Cardiac fibroblast (primary cell): Measurements from ENCODE around the gene C16orf90.
A peak's percentile ranks its signal among the peaks of the same experiment; 100 is the strongest.

Experiments used
- DNase-seq, 2 donors: peaks; one replicate each; pipeline versions ENCODE4 v3.0.0 to v3.0.0-alpha.2; 2010; ENCODE audit warnings: low read depth in 2 of 2
- H3K4me3 ChIP-seq, 2 donors: replicated peaks in 1 of 2; 1 replicate in 1 of 2; 2 replicates in 1 of 2; pipeline ENCODE4 v1.5.1; 2011; ENCODE audit warnings: low read depth in 2 of 2, low read length in 2 of 2, mild to moderate bottlenecking in 2 of 2, moderate library complexity in 1 of 2
- CTCF ChIP-seq: IDR thresholded peaks from one replicate; pipeline ENCODE4 v1.5.1; 2011; ENCODE audit warnings: low read depth, mild to moderate bottlenecking, low read length, inconsistent platforms

The C16orf90 gene

DNA sequence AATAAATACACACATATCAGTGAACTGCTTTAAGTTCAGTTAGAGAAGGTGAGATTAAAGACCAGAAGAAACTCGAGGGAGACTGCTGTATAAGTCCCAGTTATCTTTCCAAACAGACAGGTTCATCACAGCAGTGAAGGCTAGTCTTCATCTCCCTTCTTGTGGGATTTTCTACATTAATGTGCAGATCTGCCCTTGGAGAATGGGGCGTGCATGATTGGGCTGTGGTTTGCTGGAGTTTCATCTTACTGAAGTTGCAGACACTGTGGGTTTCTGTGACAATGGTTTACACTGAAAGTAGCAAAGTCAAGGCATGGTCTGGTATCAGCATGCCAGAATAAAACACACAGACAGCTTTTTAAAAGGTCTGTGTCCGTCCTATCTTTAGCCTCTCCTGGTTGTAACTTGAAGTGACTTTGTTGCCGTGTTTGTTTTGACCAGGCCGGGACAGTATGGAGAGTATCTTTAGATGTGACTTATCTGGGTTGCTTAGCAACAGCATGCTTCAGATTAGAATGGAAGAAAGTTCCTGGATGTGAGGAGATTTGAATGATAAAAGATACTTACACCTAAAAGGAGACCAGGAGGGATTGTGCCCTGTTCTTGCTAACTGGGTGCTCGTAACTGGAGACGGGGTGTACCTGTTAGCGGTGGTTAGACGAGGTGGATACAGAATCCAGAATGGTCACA lies 35.7 kb downstream of the C16orf90 start:
- TF ChIP-seq CTCF, result no peak
- H3K4me3 ChIP-seq, result peak overlapping the region; percentile 78 to 95
- peak in 1 of 2 donors; percentile 32 for DNase-seq

GRCh38 chr16:3458852-3459361 lies 36.4 kb downstream of the C16orf90 start:
- peak; percentile 31 to 36 for DNase-seq
- H3K4me3 ChIP-seq, result peak overlapping the region; percentile 78 to 95
- TF ChIP-seq CTCF, result no peak

GRCh38 chr16:3458278-3458851 lies 36.9 kb downstream of the C16orf90 start:
- H3K4me3 ChIP-seq, result peak overlapping the region; percentile 78 to 95
- TF ChIP-seq CTCF, result no peak
- DNase-seq, result peak; percentile 50 to 61

GRCh38 chr16:3457434-3458252 lies 37.6 kb downstream of the C16orf90 start:
- TF ChIP-seq CTCF, result peak; percentile 28
- H3K4me3 ChIP-seq, result peak overlapping the region; percentile 50 to 78
- peak; percentile 89 to 92 for DNase-seq

DNA sequence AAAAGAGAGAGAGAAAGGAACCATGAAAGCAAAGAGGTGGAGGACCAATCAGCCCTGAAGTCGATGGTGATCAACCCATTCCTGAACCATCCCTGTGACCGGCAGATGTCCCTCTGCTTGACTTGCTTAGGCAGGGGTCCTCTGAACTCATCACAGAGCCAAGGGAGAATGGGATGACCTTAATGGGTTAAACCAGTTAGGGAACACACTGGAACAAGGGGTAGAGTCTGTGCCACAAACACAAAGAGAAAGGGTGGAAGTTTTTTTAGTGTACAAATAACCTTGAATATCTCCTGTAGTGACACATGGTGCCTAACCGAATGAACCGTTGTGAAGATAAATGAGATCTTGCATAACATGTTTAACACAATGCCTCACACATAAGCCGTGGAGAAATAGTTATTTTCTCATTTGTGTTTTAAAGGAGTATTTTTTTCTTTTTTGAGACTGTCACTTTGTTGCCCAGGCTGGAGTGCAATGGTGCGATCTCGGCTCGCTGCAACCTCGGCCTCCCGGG lies 40.6 kb downstream of the C16orf90 start:
- no peak overlapping the region for H3K4me3 ChIP-seq
- DNase-seq, result no peak
- no peak for TF ChIP-seq CTCF

- DNase-seq, result no peak
- H3K4me3 ChIP-seq, result no peak overlapping the region
- TF ChIP-seq CTCF, result no peak
Measured at GRCh38 chr16:3454093-3454492, 41.2 kb downstream of the C16orf90 start.
